Breast epithelium (tissue), 3 donors: Measurements from ENCODE around the gene NUP153.

Experiments used
- POLR2A ChIP-seq: fragments of 450-650 bp; IDR thresholded peaks from one replicate; pipeline ENCODE4 v1.6.1; 2016; ENCODE audit warnings: antibody characterized with exemption, mild to moderate bottlenecking, moderate library complexity
- POLR2AphosphoS5 ChIP-seq, 3 donors: sonication (generic); formaldehyde crosslinking; IDR thresholded peaks; one replicate each; pipeline ENCODE4 v1.6.1; 2017; ENCODE audit warnings: antibody characterized with exemption in 3 of 3
- TF ChIP-seq, protein P1 (sequence below), 3 donors: fragments of 450-650 bp; IDR thresholded peaks; one replicate each; pipeline ENCODE4 v1.5.1; 2016 to 2017; ENCODE audit warnings: antibody characterized with exemption in 3 of 3, mild to moderate bottlenecking in 3 of 3, moderate library complexity in 3 of 3

GRCh38 chr6:17577059-17577458 is 129.7 kb downstream of the NUP153 start:
- TF ChIP-seq POLR2A: no peak
- TF ChIP-seq, protein P1, sequence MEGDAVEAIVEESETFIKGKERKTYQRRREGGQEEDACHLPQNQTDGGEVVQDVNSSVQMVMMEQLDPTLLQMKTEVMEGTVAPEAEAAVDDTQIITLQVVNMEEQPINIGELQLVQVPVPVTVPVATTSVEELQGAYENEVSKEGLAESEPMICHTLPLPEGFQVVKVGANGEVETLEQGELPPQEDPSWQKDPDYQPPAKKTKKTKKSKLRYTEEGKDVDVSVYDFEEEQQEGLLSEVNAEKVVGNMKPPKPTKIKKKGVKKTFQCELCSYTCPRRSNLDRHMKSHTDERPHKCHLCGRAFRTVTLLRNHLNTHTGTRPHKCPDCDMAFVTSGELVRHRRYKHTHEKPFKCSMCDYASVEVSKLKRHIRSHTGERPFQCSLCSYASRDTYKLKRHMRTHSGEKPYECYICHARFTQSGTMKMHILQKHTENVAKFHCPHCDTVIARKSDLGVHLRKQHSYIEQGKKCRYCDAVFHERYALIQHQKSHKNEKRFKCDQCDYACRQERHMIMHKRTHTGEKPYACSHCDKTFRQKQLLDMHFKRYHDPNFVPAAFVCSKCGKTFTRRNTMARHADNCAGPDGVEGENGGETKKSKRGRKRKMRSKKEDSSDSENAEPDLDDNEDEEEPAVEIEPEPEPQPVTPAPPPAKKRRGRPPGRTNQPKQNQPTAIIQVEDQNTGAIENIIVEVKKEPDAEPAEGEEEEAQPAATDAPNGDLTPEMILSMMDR (IDR thresholded peaks at IDR 0.05): no peak
- no peak for TF ChIP-seq POLR2AphosphoS5 (IDR thresholded peaks at IDR 0.05)
